PC-9 (cell line): ENCODE data around the gene RGR. TPM values are rescaled to one million over a fixed set of nuclear protein-coding genes. Genes with fewer than 3 reads are reported as not detected.

Experiments
- BruUV-seq: library from RNA; stranded (reverse); fragments of 400-500 nt; replicated peaks from 2 replicates; lab custom pipeline; 2021; lab: Mats Ljungman, UMichigan
- CTCF ChIA-PET: fragments of 300-600 bp; sonication (Branson Sonifier 250); formaldehyde crosslinking; loops from one replicate; lab custom pipeline; 2022; ENCODE audit warnings: antibody characterized with exemption; lab: Charles Lee
- POLR2A ChIA-PET: fragments of 300-600 bp; sonication (Branson Sonifier 250); formaldehyde crosslinking; loops from one replicate; lab custom pipeline; 2022; ENCODE audit warnings: antibody characterized with exemption; ENCODE audit not compliant: unreplicated experiment; lab: Charles Lee
- DNase-seq, 2 experiments: peaks; one replicate each; pipeline versions ENCODE4 v3.0.0 to v3.0.0-alpha.2; 2015 to 2022; ENCODE audit warnings: mixed read lengths in 1 of 2
- H2AFZ ChIP-seq: fragments of 200-600 bp; sonication (generic); 2 replicates; pipeline ENCODE4 v1.8.1; 2017; ENCODE audit warnings: antibody characterized with exemption
- H3F3A ChIP-seq: fragments of 200-600 bp; sonication (generic); 2 replicates; pipeline ENCODE4 v1.8.1; 2017; ENCODE audit warnings: antibody characterized with exemption, mild to moderate bottlenecking, low read depth; ENCODE audit not compliant: insufficient read depth
- H3K27ac ChIP-seq: fragments of 200-600 bp; sonication (generic); 2 replicates; pipeline ENCODE4 v1.6.1; 2016; ENCODE audit warnings: mixed run types
- H3K27me3 ChIP-seq: fragments of 200-600 bp; sonication (generic); 2 replicates; pipeline ENCODE4 v1.6.1; 2016; ENCODE audit warnings: low read depth, mixed run types; ENCODE audit not compliant: insufficient read depth
- H3K36me3 ChIP-seq: fragments of 200-600 bp; sonication (generic); 2 replicates; pipeline ENCODE4 v1.6.1; 2016; ENCODE audit warnings: low read depth, mixed run types
- H3K4me1 ChIP-seq: fragments of 200-600 bp; sonication (generic); replicated peaks from 2 replicates; pipeline ENCODE4 v1.6.1; 2016; ENCODE audit warnings: mixed run types; ENCODE audit not compliant: insufficient read depth
- H3K4me2 ChIP-seq: fragments of 200-600 bp; sonication (generic); 2 replicates; pipeline ENCODE4 v1.6.1; 2017; ENCODE audit warnings: mixed run types
- H3K4me3 ChIP-seq: fragments of 200-600 bp; sonication (generic); 2 replicates; pipeline ENCODE4 v1.6.1; 2016; ENCODE audit warnings: mixed run types
- H3K79me2 ChIP-seq: fragments of 200-600 bp; sonication (generic); 2 replicates; pipeline ENCODE4 v1.6.1; 2017; ENCODE audit warnings: low read depth, mixed run types
- H3K9me2 ChIP-seq: fragments of 200-600 bp; sonication (generic); 2 replicates; pipeline ENCODE4 v1.8.1; 2017; ENCODE audit warnings: mild to moderate bottlenecking; ENCODE audit not compliant: insufficient read depth
- H3K9me3 ChIP-seq: fragments of 200-600 bp; sonication (generic); 2 replicates; pipeline ENCODE4 v1.8.1; 2016; ENCODE audit warnings: low read depth; ENCODE audit not compliant: insufficient read depth
- H4K20me1 ChIP-seq: fragments of 200-600 bp; sonication (generic); 2 replicates; pipeline ENCODE4 v1.8.1; 2017; ENCODE audit not compliant: insufficient read depth
- EZH2 ChIP-seq: fragments of 200-600 bp; sonication (generic); IDR thresholded peaks from 2 replicates; pipeline ENCODE4 v1.8.0; 2017; ENCODE audit warnings: antibody characterized with exemption, low read depth
- intact Hi-C: fragments of 100-400 bp; cut with micrococcal nuclease; formaldehyde crosslinking; loops from one replicate; pipeline ENCODE4 v1.10.0; 2022; ENCODE audit not compliant: unreplicated experiment
- total RNA-seq: library from RNA; stranded (reverse); gene quantifications from 2 replicates; pipeline ENCODE4 v1.2.3, GENCODE V29; 2021
- TF ChIP-seq, protein P1 (sequence below): fragments of 200-600 bp; sonication (generic); conservative IDR thresholded peaks from 2 replicates; pipeline ENCODE4 v1.6.1; 2017; ENCODE audit warnings: mixed run types, antibody characterized with exemption, mild to moderate bottlenecking, moderate library complexity

RGR gene
- total RNA-seq, 1 experiment from 2014 or later = not detected

DNA sequence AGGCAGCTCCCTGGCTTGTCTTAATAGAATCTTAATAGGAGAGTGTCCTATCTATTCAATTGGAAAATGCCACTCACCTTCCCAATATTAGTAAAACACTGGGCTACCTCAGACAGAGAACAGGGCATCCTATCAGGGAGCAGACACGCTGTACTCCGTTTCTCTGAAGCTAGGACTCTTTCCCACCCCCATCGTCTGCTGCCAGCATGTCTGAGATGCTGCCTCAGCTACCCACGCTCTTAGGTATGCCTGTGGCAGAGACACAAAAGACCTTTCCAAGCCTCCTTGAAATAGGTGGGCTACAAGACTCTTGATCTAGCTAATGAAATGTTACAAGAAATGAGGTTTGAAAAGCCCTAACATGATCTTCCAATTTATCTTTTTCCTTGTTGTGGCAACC is 17.0 kb upstream of the RGR start:
- ChIA-PET CTCF (no interaction called here), POLR2A (no interaction called here)
- Histone ChIP-seq H3K79me2 (no peaks in the 10 kb centered on the region), H2AFZ (no peak overlapping the region), H3K36me3 (no peaks in the 10 kb centered on the region), H4K20me1 (no peaks in the 10 kb centered on the region), H3K4me2 (no peak overlapping the region), H3K9me3 (no peaks in the 10 kb centered on the region), H3K27ac (no peak overlapping the region), H3K9me2 (no peaks in the 10 kb centered on the region), H3K27me3 (peaks cover 66% of the 10 kb centered on the region), H3F3A (no peaks in the 10 kb centered on the region), H3K4me3 (no peak overlapping the region), H3K4me1 (no peaks in the 10 kb centered on the region)
- BruUV-seq = no TSS peak
- no peak for TF ChIP-seq EZH2
- TF ChIP-seq, protein P1, sequence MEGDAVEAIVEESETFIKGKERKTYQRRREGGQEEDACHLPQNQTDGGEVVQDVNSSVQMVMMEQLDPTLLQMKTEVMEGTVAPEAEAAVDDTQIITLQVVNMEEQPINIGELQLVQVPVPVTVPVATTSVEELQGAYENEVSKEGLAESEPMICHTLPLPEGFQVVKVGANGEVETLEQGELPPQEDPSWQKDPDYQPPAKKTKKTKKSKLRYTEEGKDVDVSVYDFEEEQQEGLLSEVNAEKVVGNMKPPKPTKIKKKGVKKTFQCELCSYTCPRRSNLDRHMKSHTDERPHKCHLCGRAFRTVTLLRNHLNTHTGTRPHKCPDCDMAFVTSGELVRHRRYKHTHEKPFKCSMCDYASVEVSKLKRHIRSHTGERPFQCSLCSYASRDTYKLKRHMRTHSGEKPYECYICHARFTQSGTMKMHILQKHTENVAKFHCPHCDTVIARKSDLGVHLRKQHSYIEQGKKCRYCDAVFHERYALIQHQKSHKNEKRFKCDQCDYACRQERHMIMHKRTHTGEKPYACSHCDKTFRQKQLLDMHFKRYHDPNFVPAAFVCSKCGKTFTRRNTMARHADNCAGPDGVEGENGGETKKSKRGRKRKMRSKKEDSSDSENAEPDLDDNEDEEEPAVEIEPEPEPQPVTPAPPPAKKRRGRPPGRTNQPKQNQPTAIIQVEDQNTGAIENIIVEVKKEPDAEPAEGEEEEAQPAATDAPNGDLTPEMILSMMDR = no peak
- DNase-seq = no peak
- intact Hi-C loops = no loop called here

DNA sequence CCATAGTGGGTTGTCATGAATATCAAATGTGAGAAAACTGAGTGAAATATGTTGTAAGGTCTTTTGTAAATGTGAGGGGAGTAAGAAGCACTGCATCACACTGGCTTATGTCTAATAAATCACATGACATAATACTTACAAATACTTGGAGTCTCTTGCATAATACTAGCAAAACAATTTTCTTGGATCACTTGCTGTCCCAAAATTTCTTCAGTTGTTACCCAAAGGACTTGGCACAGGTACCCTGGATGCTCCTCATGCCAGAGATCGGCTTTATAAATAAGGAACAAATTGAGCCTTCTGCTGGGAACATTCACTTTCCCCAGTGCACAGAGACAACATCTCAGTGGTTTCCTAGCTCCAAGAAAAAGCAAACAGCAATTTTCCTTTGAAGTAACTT is 14.5 kb upstream of the RGR start:
- no peak overlapping the region for H2AFZ ChIP-seq
- ChIA-PET CTCF (no interaction called here), POLR2A (no interaction called here)
- TF ChIP-seq, protein P1 = no peak
- no peak for TF ChIP-seq EZH2
- no peak overlapping the region for H3K4me2 ChIP-seq
- H3K36me3 ChIP-seq = no peaks in the 10 kb centered on the region
- no peaks in the 10 kb centered on the region for H3K4me1 ChIP-seq
- H3K4me3 ChIP-seq = no peak overlapping the region
- H4K20me1 ChIP-seq = no peaks in the 10 kb centered on the region
- H3K27me3 ChIP-seq = peaks cover 86% of the 10 kb centered on the region
- DNase-seq = no peak
- H3K79me2 ChIP-seq = no peaks in the 10 kb centered on the region
- no peak overlapping the region for H3K27ac ChIP-seq
- no TSS peak for BruUV-seq
- intact Hi-C loops = no loop called here
- H3K9me2 ChIP-seq = no peaks in the 10 kb centered on the region
- H3K9me3 ChIP-seq = no peaks in the 10 kb centered on the region
- no peaks in the 10 kb centered on the region for H3F3A ChIP-seq

DNA sequence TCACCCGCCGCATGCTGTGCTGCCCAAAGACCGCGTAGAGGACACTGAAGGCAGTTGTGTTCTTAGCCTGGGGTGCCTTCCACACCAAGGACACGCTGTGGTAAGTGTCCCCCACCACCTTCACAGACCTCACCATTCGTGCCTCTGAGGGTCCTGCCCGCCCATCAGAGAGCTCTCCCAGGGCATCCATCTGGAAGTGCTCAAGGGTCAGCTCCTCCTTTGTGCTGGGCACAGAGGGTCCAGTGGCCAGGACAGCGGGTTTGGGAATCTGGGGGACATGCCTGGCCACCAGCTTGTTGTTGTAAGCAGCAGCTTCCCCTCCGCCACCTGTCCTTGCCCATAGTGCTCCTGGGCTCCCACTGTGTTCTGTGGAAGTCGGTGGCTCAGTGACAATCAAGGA is 12.5 kb upstream of the RGR start:
- Histone ChIP-seq H3K4me1 (no peaks in the 10 kb centered on the region), H3K27me3 (peaks cover 93% of the 10 kb centered on the region), H3K9me2 (no peaks in the 10 kb centered on the region), H3K9me3 (no peaks in the 10 kb centered on the region), H3F3A (no peaks in the 10 kb centered on the region), H4K20me1 (no peaks in the 10 kb centered on the region), H2AFZ (no peak overlapping the region), H3K79me2 (no peaks in the 10 kb centered on the region), H3K36me3 (no peaks in the 10 kb centered on the region), H3K27ac (no peak overlapping the region), H3K4me2 (no peak overlapping the region), H3K4me3 (no peak overlapping the region)
- intact Hi-C loops = no loop called here
- no peak for DNase-seq
- POLR2A ChIA-PET = no interaction called here
- CTCF ChIA-PET = no interaction called here
- BruUV-seq = no TSS peak
- TF ChIP-seq, protein P1 = no peak
- TF ChIP-seq EZH2 = no peak
